Measurements from ENCODE around the gene AMHR2. TPM values are rescaled to one million over a fixed set of nuclear protein-coding genes. Genes with fewer than 3 reads are reported as not detected.

AMHR2 gene
- total and polyA plus RNA-seq, 2 of the 4 experiments (the other 2 are of a cell fraction): not detected

GRCh38 chr12:53380794-53381730 is 42.6 kb upstream of the AMHR2 start:
- 0% methylated on average over 5 of the region's 21 CpGs; no CpG with 5 or more reads in 1 of the 2 experiments for WGBS, 2 experiments (ENCODE audit: extremely low coverage in 2 of 2, insufficient read length in 1 of 2)
- intact Hi-C loops (cut with micrococcal nuclease): loop anchor here (1.0 to 2.0 kb wide), 2 partner anchors 40 to 70 kb away; no protein-coding TSS in a partner anchor
- DNase-seq: peak; percentile 57

More at GRCh38 chr12:53380794-53381730, 42.6 kb upstream of the AMHR2 start:
- CTCF ChIA-PET: interaction anchor here (1.0 to 2.4 kb wide), 2 partner anchors 29 kb away, joined by 3 to 8 read pairs; no protein-coding TSS in a partner anchor
- Histone ChIP-seq H3K4me2 (ENCODE audit: low read depth, low read length) (peak overlapping the region; percentile 84), H3K27me3 (ENCODE audit: control insufficient read depth, insufficient read depth, low read length) (no peaks in the 10 kb centered on the region), H4K8ac (ENCODE audit: low read depth in 2 of 2, low read length in 2 of 2) (peak overlapping the region; percentile 17 to 91), H3K56ac (ENCODE audit: extremely low read depth, insufficient read depth, low read length) (peak overlapping the region; percentile 76), H3K4ac (ENCODE audit: low read depth, low read length) (peak overlapping the region; percentile 86), H4K91ac (ENCODE audit: insufficient read depth, low read depth, low read length) (peak overlapping the region; percentile 81), H4K5ac (ENCODE audit: low read depth, low read length) (peak overlapping the region; percentile 69), H2AFZ (replicated peaks; ENCODE audit: low read length, poor library complexity) (no peak overlapping the region), H3K9ac (ENCODE audit: low read depth, low read length) (peak overlapping the region; percentile 68), H3K27ac (ENCODE audit: insufficient read depth, low read length) (peak overlapping the region; percentile 83), H3K36me3 (ENCODE audit: control insufficient read depth, insufficient read depth, low read length) (peaks cover 20% of the 10 kb centered on the region), H3K4me3 (ENCODE audit: insufficient read depth, low read depth, low read length) (peak overlapping the region; percentile 41), H2BK15ac (ENCODE audit: low read depth, low read length) (peak overlapping the region; percentile 69; the same call in 2 of the 3 replicates), H2BK5ac (ENCODE audit: low read depth, low read length, poor library complexity, severe bottlenecking) (peak overlapping the region; percentile 89), H2AK9ac (replicated peaks; ENCODE audit: low read depth, low read length, poor library complexity) (peak overlapping the region; percentile 91), H3K79me1 (ENCODE audit: low read depth in 1 of 2, low read length in 2 of 2) (peaks cover 17 to 31% of the 10 kb centered on the region in 2 experiments), H3K9me3 (ENCODE audit: control insufficient read depth, insufficient read depth, low read length) (no peaks in the 10 kb centered on the region), H2AK5ac (ENCODE audit: low read depth, low read length) (peak overlapping the region; percentile 92), H3K23ac (ENCODE audit: low read depth, low read length) (peak overlapping the region; percentile 67; the same call in 1 of the 2 replicates), H3K9me1 (ENCODE audit: insufficient read depth, low read length) (peaks cover 16% of the 10 kb centered on the region), H3K4me1 (ENCODE audit: control insufficient read depth, insufficient read depth, low read length) (peaks cover 16% of the 10 kb centered on the region), H3K14ac (replicated peaks; ENCODE audit: low read depth, low read length) (peak overlapping the region; percentile 69), H3K18ac (ENCODE audit: low read depth, low read length) (peak overlapping the region; percentile 48), H4K20me1 (ENCODE audit: insufficient read depth, low read length) (peaks cover 14% of the 10 kb centered on the region; the same call in 1 of the 2 replicates), H2BK120ac (ENCODE audit: low read depth, low read length) (peak overlapping the region; percentile 81), H2BK20ac (ENCODE audit: low read depth, low read length) (peak overlapping the region; percentile 45; the same call in 1 of the 2 replicates)
- BruUV-seq (replicated peaks): no TSS peak
- POLR2A ChIA-PET (ENCODE audit: unreplicated experiment): interaction anchor here (0.5 to 0.6 kb wide), 2 partner anchors 8 to 26 kb away, joined by 3 to 4 read pairs; no protein-coding TSS in a partner anchor
- in situ Hi-C loops (cut with MboI; ENCODE audit: low sequenced_read_pairs): no loop called here
- dilution Hi-C loops (cut with HindIII; ENCODE audit: low sequenced_read_pairs, unreplicated experiment): no loop called here
- ATAC-seq (ENCODE audit: low read depth): no peak
- no peak for TF ChIP-seq MAZ (IDR thresholded peaks at IDR 0.05; ENCODE audit: borderline replicate concordance, low read depth, low read length)
- peak; percentile 13; the same call in 1 of the 2 replicates for TF ChIP-seq FOS (IDR thresholded peaks at IDR 0.05; ENCODE audit: low read depth, low read length)
- TF ChIP-seq RAD21 (IDR thresholded peaks at IDR 0.05; ENCODE audit: low read length): no peak
- TF ChIP-seq POLR2A (IDR thresholded peaks at IDR 0.05; ENCODE audit: low read depth, low read length): no peak
- no peak for TF ChIP-seq RFX5 (IDR thresholded peaks at IDR 0.05; ENCODE audit: low read depth, low read length)
- TF ChIP-seq CEBPB (IDR thresholded peaks at IDR 0.05; ENCODE audit: low read depth, low read length): peak; percentile 93
- no peak for TF ChIP-seq ELK1 (IDR thresholded peaks at IDR 0.05; ENCODE audit: borderline replicate concordance, low read depth, low read length)
- no peak for TF ChIP-seq MAFK (IDR thresholded peaks at IDR 0.05; ENCODE audit: low read depth, low read length)

All from IMR-90 (cell line).